H9 (cell line): Measurements from ENCODE around the gene DSN1. TPM values are rescaled to one million over a fixed set of nuclear protein-coding genes. Genes with fewer than 3 reads are reported as not detected.

Source experiments
- DNase-seq: peaks from one replicate; pipeline ENCODE4 v3.0.0-alpha.2; 2017
- H2AFZ ChIP-seq: one replicate; pipeline ENCODE4 v1.6.1; 2013; ENCODE audit warnings: mild to moderate bottlenecking, low read length, control low read depth, moderate library complexity
- H2AK5ac ChIP-seq: 2 replicates; pipeline ENCODE4 v1.6.1; 2013; ENCODE audit warnings: low read length, control low read depth, mixed read lengths; ENCODE audit not compliant: insufficient read length
- H2BK120ac ChIP-seq: one replicate; pipeline ENCODE4 v1.6.1; 2013; ENCODE audit warnings: low read depth, mild to moderate bottlenecking, low read length, control low read depth, inconsistent platforms; ENCODE audit not compliant: poor library complexity, severe bottlenecking
- H2BK12ac ChIP-seq: 2 replicates; pipeline ENCODE4 v1.6.1; 2013; ENCODE audit warnings: low read length, control low read depth, mixed read lengths, low read depth; ENCODE audit not compliant: insufficient read length
- H2BK15ac ChIP-seq: 2 replicates; pipeline ENCODE4 v1.6.1; 2013; ENCODE audit warnings: low read depth, low read length, control low read depth
- H2BK20ac ChIP-seq: one replicate; pipeline ENCODE4 v1.6.1; 2013; ENCODE audit warnings: low read depth, mild to moderate bottlenecking, low read length, control low read depth, inconsistent platforms; ENCODE audit not compliant: poor library complexity, severe bottlenecking
- H2BK5ac ChIP-seq: 2 replicates; pipeline ENCODE4 v1.6.1; 2013; ENCODE audit warnings: low read length, control low read depth, mixed read lengths; ENCODE audit not compliant: insufficient read length
- H3K14ac ChIP-seq: 2 replicates; pipeline ENCODE4 v1.6.1; 2013; ENCODE audit warnings: low read length, control low read depth; ENCODE audit not compliant: insufficient read depth
- H3K18ac ChIP-seq: 2 replicates; pipeline ENCODE4 v1.6.1; 2013; ENCODE audit warnings: low read depth, mild to moderate bottlenecking, mixed read lengths, low read length, control low read depth; ENCODE audit not compliant: insufficient read length
- H3K23ac ChIP-seq: 2 replicates; pipeline ENCODE4 v1.6.1; 2013; ENCODE audit warnings: low read length, control low read depth, mixed read lengths, low read depth; ENCODE audit not compliant: insufficient read length
- H3K23me2 ChIP-seq: 2 replicates; pipeline ENCODE4 v1.6.1; 2013; ENCODE audit warnings: low read depth, mild to moderate bottlenecking, mixed read lengths, low read length, control low read depth; ENCODE audit not compliant: insufficient read length, poor library complexity, severe bottlenecking
- H3K27ac ChIP-seq: 2 replicates; pipeline ENCODE4 v1.5.1; 2013; ENCODE audit warnings: low read length, control low read depth, mixed read lengths, low read depth; ENCODE audit not compliant: insufficient read length
- H3K27me3 ChIP-seq: 2 replicates; pipeline ENCODE4 v1.6.1; 2013; ENCODE audit warnings: low read length, control low read depth, inconsistent platforms; ENCODE audit not compliant: insufficient read depth
- H3K4ac ChIP-seq: 2 replicates; pipeline ENCODE4 v1.6.1; 2013; ENCODE audit warnings: low read depth, mild to moderate bottlenecking, control low read depth, inconsistent platforms, low read length, moderate library complexity
- H3K4me1 ChIP-seq: 2 replicates; pipeline ENCODE4 v1.6.1; 2013; ENCODE audit warnings: low read length, control low read depth, inconsistent platforms; ENCODE audit not compliant: insufficient read depth
- H3K4me2 ChIP-seq: 2 replicates; pipeline ENCODE4 v1.6.1; 2013; ENCODE audit warnings: low read length, control low read depth, mixed read lengths; ENCODE audit not compliant: insufficient read length, insufficient read depth
- H3K56ac ChIP-seq: 2 replicates; pipeline ENCODE4 v1.6.1; 2013; ENCODE audit warnings: low read depth, mild to moderate bottlenecking, mixed read lengths, low read length, control low read depth; ENCODE audit not compliant: insufficient read length
- H3K79me1 ChIP-seq: 2 replicates; pipeline ENCODE4 v1.6.1; 2013; ENCODE audit warnings: low read depth, mild to moderate bottlenecking, moderate library complexity, low read length, control low read depth, inconsistent platforms; ENCODE audit not compliant: insufficient read depth, poor library complexity, severe bottlenecking
- H3K79me2 ChIP-seq: 2 replicates; pipeline ENCODE4 v1.6.1; 2013; ENCODE audit warnings: low read length, control low read depth, inconsistent platforms; ENCODE audit not compliant: insufficient read depth
- H3K9ac ChIP-seq: 2 replicates; pipeline ENCODE4 v1.6.1; 2013; ENCODE audit warnings: low read length, control low read depth, mixed read lengths; ENCODE audit not compliant: insufficient read length; ENCODE audit errors: extremely low read depth
- H3K9me3 ChIP-seq: one replicate; pipeline ENCODE4 v1.6.1; 2013; ENCODE audit warnings: low read depth, low read length, inconsistent platforms; ENCODE audit not compliant: control insufficient read depth
- H3T11ph ChIP-seq: one replicate; pipeline ENCODE4 v1.6.1; 2013; ENCODE audit warnings: mild to moderate bottlenecking, low read length, control low read depth, inconsistent platforms
- H4K20me1 ChIP-seq: one replicate; pipeline ENCODE4 v1.6.1; 2013; ENCODE audit not compliant: control insufficient read depth, insufficient read length, insufficient read depth
- H4K5ac ChIP-seq: 2 replicates; pipeline ENCODE4 v1.6.1; 2013; ENCODE audit warnings: low read depth, mild to moderate bottlenecking, mixed read lengths, low read length, control low read depth; ENCODE audit not compliant: insufficient read length
- H4K8ac ChIP-seq: replicated peaks from 2 replicates; pipeline ENCODE4 v1.6.1; 2013; ENCODE audit warnings: low read length, control low read depth, mixed read lengths, low read depth; ENCODE audit not compliant: insufficient read length
- H4K91ac ChIP-seq: 2 replicates; pipeline ENCODE4 v1.6.1; 2013; ENCODE audit warnings: low read depth, mild to moderate bottlenecking, moderate library complexity, mixed read lengths, low read length, control low read depth; ENCODE audit not compliant: insufficient read length
- H3K27ac Mint-ChIP-seq, 3 experiments: 2 replicates in 2 of 3; 3 replicates in 1 of 3; pipeline ENCODE4 v1.8.0; 2020 to 2021; ENCODE audit warnings: mixed read lengths in 3 of 3, mild to moderate bottlenecking in 1 of 3, moderate library complexity in 1 of 3
- H3K27me3 Mint-ChIP-seq: 2 replicates; pipeline ENCODE4 v1.8.0; 2021; ENCODE audit warnings: low read depth, mild to moderate bottlenecking, moderate library complexity, mixed read lengths
- H3K36me3 Mint-ChIP-seq, 3 experiments: 2 replicates in 2 of 3; 3 replicates in 1 of 3; pipeline ENCODE4 v1.8.0; 2020 to 2021; ENCODE audit warnings: low read depth in 3 of 3, mixed read lengths in 3 of 3; ENCODE audit not compliant: insufficient read depth in 1 of 3
- H3K4me1 Mint-ChIP-seq, 2 experiments: 2 replicates each; pipeline ENCODE4 v1.8.0; 2020; ENCODE audit warnings: mixed read lengths in 2 of 2
- H3K4me3 Mint-ChIP-seq, 2 experiments: 2 replicates in 1 of 2; 3 replicates in 1 of 2; pipeline ENCODE4 v1.8.0; 2020 to 2021; ENCODE audit warnings: mild to moderate bottlenecking in 2 of 2, mixed read lengths in 2 of 2, moderate library complexity in 1 of 2
- H3K9me3 Mint-ChIP-seq, 2 experiments: 2 replicates in 1 of 2; 3 replicates in 1 of 2; pipeline ENCODE4 v1.8.0; 2020; ENCODE audit warnings: mild to moderate bottlenecking in 2 of 2, mixed read lengths in 2 of 2, moderate library complexity in 1 of 2
- CTCF ChIP-seq: fragments of 200-600 bp; sonication (generic); conservative IDR thresholded peaks from 3 replicates; pipeline ENCODE4 v1.8.0; 2021; ENCODE audit warnings: antibody characterized with exemption, mild to moderate bottlenecking
- WGBS: extraction: QIAGEN DNeasy Blood & Tissue Kit; methylation state at CpG from one replicate; pipeline ENCODE4 v1.1.7; 2013; ENCODE audit warnings: missing lambda C conversion rate, low lambda C conversion rate, mixed read lengths; ENCODE audit not compliant: insufficient read length; ENCODE audit errors: extremely low coverage; 5-methylcytosine and 5-hydroxymethylcytosine counted together
- total RNA-seq: library from RNA; stranded (reverse); gene quantifications from 2 replicates; pipeline ENCODE4 v1.2.1, GENCODE V29; 2021

Gene DSN1
- total RNA-seq, 1 experiment from 2014 or later: 22.8 TPM

- H2AFZ ChIP-seq: no peak overlapping the region
- H3K27ac Mint-ChIP-seq: peak overlapping the region; percentile 81 to 94 (median 84); a peak in 5 of 7 replicates
- H3K4ac ChIP-seq: no peak overlapping the region
- no peak overlapping the region for H3K56ac ChIP-seq
- no peak overlapping the region for H4K8ac ChIP-seq
- no peak overlapping the region for H3K9ac ChIP-seq
- peaks cover 18 to 23% of the 10 kb centered on the region in 2 experiments for H3K4me1 Mint-ChIP-seq
- DNase-seq: no peak
- no peak overlapping the region; a peak in 1 of 5 replicates for H3K4me3 Mint-ChIP-seq
- H3K4me2 ChIP-seq: peak overlapping the region; percentile 19
- H4K5ac ChIP-seq: no peak overlapping the region
- no peak for TF ChIP-seq CTCF
- H2BK12ac ChIP-seq: no peak overlapping the region
- no peak overlapping the region for H2BK15ac ChIP-seq
- H4K91ac ChIP-seq: no peak overlapping the region
- no peaks in the 10 kb centered on the region for H3K9me3 Mint-ChIP-seq
- H3K27me3 Mint-ChIP-seq: no peaks in the 10 kb centered on the region
- no peaks in the 10 kb centered on the region for H3K79me1 ChIP-seq
- no peaks in the 10 kb centered on the region for H3K4me1 ChIP-seq
- no CpG with 5 or more reads among the region's 5 CpGs for WGBS
- H2AK5ac ChIP-seq: no peak overlapping the region
- H3K79me2 ChIP-seq: no peaks in the 10 kb centered on the region
- no peaks in the 10 kb centered on the region for H3K23me2 ChIP-seq
- H3K27ac ChIP-seq: no peak overlapping the region
- no peak overlapping the region for H3K18ac ChIP-seq
- no peaks in the 10 kb centered on the region for H3K27me3 ChIP-seq
- H3K14ac ChIP-seq: 0 out of 2 replicates have a peak overlapping the region, but pooled peaks have one; percentile 55
- H3T11ph ChIP-seq: no peak overlapping the region
- no peaks in the 10 kb centered on the region for H4K20me1 ChIP-seq
- H3K9me3 ChIP-seq: no peaks in the 10 kb centered on the region
- H3K23ac ChIP-seq: no peak overlapping the region
- H3K36me3 Mint-ChIP-seq: peaks cover 7 to 50% (median 47%) of the 10 kb centered on the region in 3 experiments; a peak in 6 of 7 replicates
- H2BK20ac ChIP-seq: no peak overlapping the region
- peak overlapping the region; percentile 58 for H2BK5ac ChIP-seq
- no peak overlapping the region for H2BK120ac ChIP-seq
Observed at GRCh38 chr20:36819659-36820058, 46.1 kb upstream of the DSN1 start.
